Measurements from ENCODE around the gene CACNA2D2. TPM values are rescaled to one million over a fixed set of nuclear protein-coding genes. Genes with fewer than 3 reads are reported as not detected.

The CACNA2D2 gene
- total and polyA plus RNA-seq, 2 of the 13 experiments (the other 11 are each of a cell fraction or from before 2014, with no cell fraction given) = not detected

GRCh38 chr3:50337175-50337861, 166.1 kb downstream of the CACNA2D2 start (continued):
- no peak; the same call in none of the 2 replicates for TF ChIP-seq TFE3 (CRISPR knock-in tag; IDR thresholded peaks at IDR 0.05)
- TF ChIP-seq ZNF703 (CRISPR knock-in tag; IDR thresholded peaks at IDR 0.05; ENCODE audit: borderline replicate concordance) = no peak
- TF ChIP-seq ZNF343 (CRISPR knock-in tag; IDR thresholded peaks at IDR 0.05) = peak; percentile 68; the same call in 1 of the 2 replicates
- no peak for TF ChIP-seq PPARG (CRISPR knock-in tag; conservative IDR thresholded peaks at IDR 0.05)
- TF ChIP-seq NR2F1 (CRISPR knock-in tag; IDR thresholded peaks at IDR 0.05) = no peak
- no peak; the same call in none of the 2 replicates for TF ChIP-seq RARA (CRISPR knock-in tag; IDR thresholded peaks at IDR 0.05)
- no peak for TF ChIP-seq IRF1 (CRISPR knock-in tag; IDR thresholded peaks at IDR 0.05; ENCODE audit: low read depth)
- TF ChIP-seq ZNF75D (CRISPR knock-in tag; IDR thresholded peaks at IDR 0.05; ENCODE audit: borderline replicate concordance) = no peak
- TF ChIP-seq SP1 (IDR thresholded peaks at IDR 0.05) = no peak
- TF ChIP-seq SP1 (CRISPR knock-in tag; IDR thresholded peaks at IDR 0.05) = peak; percentile 52
- peak; percentile 22; the same call in 1 of the 2 replicates for TF ChIP-seq WIZ (CRISPR knock-in tag; IDR thresholded peaks at IDR 0.05)
- TF ChIP-seq, protein P1, sequence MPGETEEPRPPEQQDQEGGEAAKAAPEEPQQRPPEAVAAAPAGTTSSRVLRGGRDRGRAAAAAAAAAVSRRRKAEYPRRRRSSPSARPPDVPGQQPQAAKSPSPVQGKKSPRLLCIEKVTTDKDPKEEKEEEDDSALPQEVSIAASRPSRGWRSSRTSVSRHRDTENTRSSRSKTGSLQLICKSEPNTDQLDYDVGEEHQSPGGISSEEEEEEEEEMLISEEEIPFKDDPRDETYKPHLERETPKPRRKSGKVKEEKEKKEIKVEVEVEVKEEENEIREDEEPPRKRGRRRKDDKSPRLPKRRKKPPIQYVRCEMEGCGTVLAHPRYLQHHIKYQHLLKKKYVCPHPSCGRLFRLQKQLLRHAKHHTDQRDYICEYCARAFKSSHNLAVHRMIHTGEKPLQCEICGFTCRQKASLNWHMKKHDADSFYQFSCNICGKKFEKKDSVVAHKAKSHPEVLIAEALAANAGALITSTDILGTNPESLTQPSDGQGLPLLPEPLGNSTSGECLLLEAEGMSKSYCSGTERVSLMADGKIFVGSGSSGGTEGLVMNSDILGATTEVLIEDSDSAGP (CRISPR knock-in tag; IDR thresholded peaks at IDR 0.05; ENCODE audit: borderline replicate concordance) = peak; percentile 89
- 0 out of 2 replicates have a peak, but pooled peaks have one; percentile 64 for TF ChIP-seq ZNF543 (CRISPR knock-in tag; IDR thresholded peaks at IDR 0.05)
- TF ChIP-seq STAG1 (CRISPR knock-in tag; IDR thresholded peaks at IDR 0.05) = no peak
- TF ChIP-seq THAP8 (CRISPR knock-in tag; IDR thresholded peaks at IDR 0.05; ENCODE audit: borderline replicate concordance) = no peak
- TF ChIP-seq NRL (CRISPR knock-in tag; IDR thresholded peaks at IDR 0.05; ENCODE audit: borderline replicate concordance) = no peak
- TF ChIP-seq ZNF414 (CRISPR knock-in tag; IDR thresholded peaks at IDR 0.05) = peak; percentile 69
- TF ChIP-seq ZNF720 (CRISPR knock-in tag; IDR thresholded peaks at IDR 0.05) = no peak
- no peak for TF ChIP-seq FIP1L1 (IDR thresholded peaks at IDR 0.05; ENCODE audit: borderline replicate concordance, insufficient read depth, low read depth, low read length)
- TF ChIP-seq, protein P2, sequence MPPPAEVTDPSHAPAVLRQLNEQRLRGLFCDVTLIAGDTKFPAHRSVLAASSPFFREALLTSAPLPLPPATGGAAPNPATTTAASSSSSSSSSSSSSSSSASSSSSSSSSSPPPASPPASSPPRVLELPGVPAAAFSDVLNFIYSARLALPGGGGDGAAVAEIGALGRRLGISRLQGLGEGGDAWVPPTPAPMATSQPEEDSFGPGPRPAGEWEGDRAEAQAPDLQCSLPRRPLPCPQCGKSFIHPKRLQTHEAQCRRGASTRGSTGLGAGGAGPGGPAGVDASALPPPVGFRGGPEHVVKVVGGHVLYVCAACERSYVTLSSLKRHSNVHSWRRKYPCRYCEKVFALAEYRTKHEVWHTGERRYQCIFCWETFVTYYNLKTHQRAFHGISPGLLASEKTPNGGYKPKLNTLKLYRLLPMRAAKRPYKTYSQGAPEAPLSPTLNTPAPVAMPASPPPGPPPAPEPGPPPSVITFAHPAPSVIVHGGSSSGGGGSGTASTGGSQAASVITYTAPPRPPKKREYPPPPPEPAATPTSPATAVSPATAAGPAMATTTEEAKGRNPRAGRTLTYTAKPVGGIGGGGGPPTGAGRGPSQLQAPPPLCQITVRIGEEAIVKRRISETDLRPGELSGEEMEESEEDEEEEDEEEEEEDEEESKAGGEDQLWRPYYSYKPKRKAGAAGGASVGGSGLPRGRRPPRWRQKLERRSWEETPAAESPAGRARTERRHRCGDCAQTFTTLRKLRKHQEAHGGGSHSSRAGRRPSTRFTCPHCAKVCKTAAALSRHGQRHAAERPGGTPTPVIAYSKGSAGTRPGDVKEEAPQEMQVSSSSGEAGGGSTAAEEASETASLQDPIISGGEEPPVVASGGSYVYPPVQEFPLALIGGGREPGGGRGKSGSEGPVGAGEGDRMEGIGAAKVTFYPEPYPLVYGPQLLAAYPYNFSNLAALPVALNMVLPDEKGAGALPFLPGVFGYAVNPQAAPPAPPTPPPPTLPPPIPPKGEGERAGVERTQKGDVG (CRISPR knock-in tag; IDR thresholded peaks at IDR 0.05; ENCODE audit: borderline replicate concordance) = no peak

Data from HepG2 (cell line).